Measurements from ENCODE around the gene WSCD1. TPM values are rescaled to one million over a fixed set of nuclear protein-coding genes. Genes with fewer than 3 reads are reported as not detected.

WSCD1 gene
- total and polyA plus RNA-seq, 4 donors: 1.2 to 10.7 (median 5.0) TPM

DNA sequence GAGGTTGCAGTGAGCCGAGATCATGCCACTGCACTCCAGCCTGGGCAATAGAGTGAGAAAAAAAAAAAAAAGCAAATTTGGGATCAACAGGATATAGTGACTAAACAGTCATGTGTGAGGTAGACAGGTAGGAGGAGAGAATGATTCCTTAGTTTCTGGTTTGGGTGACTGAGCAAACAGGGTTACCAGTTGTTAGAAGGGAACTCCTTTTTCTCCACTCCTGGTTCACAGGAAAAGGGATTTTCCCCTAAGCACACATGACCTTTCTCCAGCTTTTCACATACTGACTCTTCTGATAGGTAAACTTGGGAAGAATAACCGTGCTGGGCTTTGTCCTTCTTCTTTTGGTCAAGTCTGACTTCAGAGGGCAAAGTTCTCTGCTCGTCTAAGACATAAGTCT is 17.3 kb upstream of the WSCD1 start:
- Histone ChIP-seq H3K36me3 (ENCODE audit: control insufficient read depth in 1 of 2, insufficient read depth in 2 of 2, low read length in 1 of 2) (no peaks in the 10 kb centered on the region), H3K27me3 (ENCODE audit: control insufficient read depth in 1 of 2, insufficient read depth in 2 of 2, low read length in 1 of 2) (no peaks in the 10 kb centered on the region), H3K27ac (ENCODE audit: low read depth in 1 of 2, low read length in 2 of 2) (no peak overlapping the region), H3K9me3 (ENCODE audit: control insufficient read depth, low read length) (no peaks in the 10 kb centered on the region), H3K4me1 (ENCODE audit: control insufficient read depth in 1 of 2, insufficient read depth in 2 of 2, low read length in 2 of 2) (no peaks in the 10 kb centered on the region), H3K4me3 (ENCODE audit: low read length in 2 of 2) (no peak overlapping the region)
- 65 to 76% methylated on average over 3 of the region's 3 CpGs for WGBS, 2 donors
- ATAC-seq (ENCODE audit: low FRiP score) (no peak), DNase-seq (no peak)
- intact Hi-C loops (cut with DNase I): no loop called here

DNA sequence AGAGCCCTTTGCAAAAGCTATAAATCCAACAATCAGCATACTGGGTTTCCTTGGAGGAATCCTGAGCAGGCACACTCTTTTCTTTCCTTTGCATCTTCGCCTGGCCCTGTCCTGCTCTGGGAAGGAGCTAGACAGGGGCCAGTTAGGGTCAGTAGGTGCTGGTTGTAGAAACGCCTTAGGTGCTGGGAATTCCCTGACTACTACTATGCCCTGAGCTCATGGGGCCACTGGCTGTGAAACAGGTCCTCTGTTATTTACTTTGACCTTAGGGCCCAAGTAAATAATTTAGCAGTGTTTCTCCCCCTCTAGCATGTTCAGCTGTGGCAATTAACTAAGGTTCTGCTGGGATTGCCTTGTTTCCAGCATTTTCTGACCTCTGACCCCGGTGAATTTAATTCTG is 15.8 kb upstream of the WSCD1 start:
- Histone ChIP-seq H3K36me3 (ENCODE audit: control insufficient read depth in 1 of 2, insufficient read depth in 2 of 2, low read length in 1 of 2) (no peaks in the 10 kb centered on the region), H3K9me3 (ENCODE audit: control insufficient read depth, low read length) (no peaks in the 10 kb centered on the region), H3K27me3 (ENCODE audit: control insufficient read depth in 1 of 2, insufficient read depth in 2 of 2, low read length in 1 of 2) (no peaks in the 10 kb centered on the region), H3K4me1 (ENCODE audit: control insufficient read depth in 1 of 2, insufficient read depth in 2 of 2, low read length in 2 of 2) (no peaks in the 10 kb centered on the region), H3K4me3 (ENCODE audit: low read length in 2 of 2) (no peak overlapping the region), H3K27ac (ENCODE audit: low read depth in 1 of 2, low read length in 2 of 2) (no peak overlapping the region)
- intact Hi-C loops (cut with DNase I): no loop called here
- ATAC-seq (ENCODE audit: low FRiP score): no peak
- WGBS, 2 donors: 53 to 64% methylated on average over 3 of the region's 3 CpGs
- no peak for DNase-seq

DNA sequence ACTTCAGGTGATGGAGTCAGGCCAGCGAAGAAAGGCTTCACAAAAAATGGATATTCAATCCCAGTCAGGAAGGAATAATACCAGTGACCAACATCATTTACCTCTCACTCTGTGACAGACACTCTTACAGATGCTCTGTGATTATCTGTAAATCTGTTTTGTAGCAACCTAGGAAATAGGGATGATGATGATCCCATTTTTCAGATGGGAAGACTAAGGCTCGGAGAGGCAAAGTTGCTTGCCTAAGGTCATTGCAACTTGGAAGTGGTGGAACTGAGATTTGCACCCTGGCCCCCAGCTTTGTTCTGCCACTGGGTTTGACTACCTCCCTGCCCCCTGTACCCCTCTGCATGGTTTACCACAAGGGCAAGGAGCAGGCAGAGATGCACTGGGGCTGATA is 14.1 kb upstream of the WSCD1 start:
- H3K4me3 ChIP-seq (ENCODE audit: low read length in 2 of 2): no peak overlapping the region
- 88 to 89% methylated on average over 2 of the region's 2 CpGs for WGBS, 2 donors
- H3K4me1 ChIP-seq (ENCODE audit: control insufficient read depth in 1 of 2, insufficient read depth in 2 of 2, low read length in 2 of 2): no peaks in the 10 kb centered on the region
- no peaks in the 10 kb centered on the region for H3K36me3 ChIP-seq (ENCODE audit: control insufficient read depth in 1 of 2, insufficient read depth in 2 of 2, low read length in 1 of 2)
- intact Hi-C loops (cut with DNase I): no loop called here
- H3K9me3 ChIP-seq (ENCODE audit: control insufficient read depth, low read length): no peaks in the 10 kb centered on the region
- no peak overlapping the region for H3K27ac ChIP-seq (ENCODE audit: low read depth in 1 of 2, low read length in 2 of 2)
- no peak for ATAC-seq (ENCODE audit: low FRiP score)
- DNase-seq: no peak
- H3K27me3 ChIP-seq (ENCODE audit: control insufficient read depth in 1 of 2, insufficient read depth in 2 of 2, low read length in 1 of 2): no peaks in the 10 kb centered on the region

DNA sequence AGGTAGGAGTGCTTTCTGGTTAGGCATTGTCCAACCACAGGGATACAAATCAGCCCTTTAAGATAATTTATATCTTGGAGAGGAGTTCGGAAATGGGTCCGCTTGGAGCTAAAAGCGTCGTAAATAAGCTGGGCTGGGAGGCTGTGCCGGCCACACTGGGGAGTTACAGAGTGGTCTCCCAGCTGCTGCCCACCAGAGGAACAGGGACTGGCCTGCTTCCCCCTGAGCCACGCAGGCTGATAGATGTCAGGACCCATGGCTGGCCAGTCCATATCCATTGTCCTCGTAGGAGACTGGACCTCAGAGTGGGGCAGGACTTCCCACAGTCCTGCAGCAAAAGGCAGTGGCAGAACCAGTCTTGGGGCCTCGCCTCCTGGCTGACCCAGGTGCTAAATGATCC is 12.6 kb upstream of the WSCD1 start:
- 49 to 53% methylated on average over 8 of the region's 8 CpGs for whole genome bisulfite sequencing, 2 donors
- no peak overlapping the region for H3K4me3 ChIP-seq (ENCODE audit: low read length in 2 of 2)
- H3K27me3 ChIP-seq (ENCODE audit: control insufficient read depth in 1 of 2, insufficient read depth in 2 of 2, low read length in 1 of 2): no peaks in the 10 kb centered on the region
- ATAC-seq (ENCODE audit: low FRiP score) (no peak), DNase-seq (no peak)
- H3K36me3 ChIP-seq (ENCODE audit: control insufficient read depth in 1 of 2, insufficient read depth in 2 of 2, low read length in 1 of 2): no peaks in the 10 kb centered on the region
- intact Hi-C loops (cut with DNase I): no loop called here
- H3K4me1 ChIP-seq (ENCODE audit: control insufficient read depth in 1 of 2, insufficient read depth in 2 of 2, low read length in 2 of 2): no peaks in the 10 kb centered on the region
- no peaks in the 10 kb centered on the region for H3K9me3 ChIP-seq (ENCODE audit: control insufficient read depth, low read length)
- H3K27ac ChIP-seq (ENCODE audit: low read depth in 1 of 2, low read length in 2 of 2): no peak overlapping the region

DNA sequence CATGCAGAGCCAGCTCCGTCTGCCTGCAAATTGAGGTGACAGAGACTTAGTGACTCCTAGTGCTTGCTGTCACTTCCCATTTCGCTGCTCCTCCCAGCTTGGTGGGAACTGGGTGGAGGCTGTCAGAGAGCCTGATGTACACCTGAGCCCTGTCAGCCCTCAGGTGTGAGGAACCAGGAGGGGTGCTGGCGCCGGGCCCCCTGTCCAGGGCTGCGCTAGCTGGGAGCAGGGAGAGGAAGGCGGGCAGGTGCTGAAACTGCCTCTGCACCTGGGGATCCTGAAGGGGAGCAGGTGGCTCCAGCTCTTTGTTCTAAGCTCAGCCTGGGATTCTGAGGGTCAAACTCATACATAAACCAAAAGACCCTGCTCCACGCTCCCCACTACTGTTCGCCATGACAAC is 10.8 kb upstream of the WSCD1 start:
- Histone ChIP-seq H3K36me3 (ENCODE audit: control insufficient read depth in 1 of 2, insufficient read depth in 2 of 2, low read length in 1 of 2) (no peaks in the 10 kb centered on the region), H3K27ac (ENCODE audit: low read depth in 1 of 2, low read length in 2 of 2) (no peak overlapping the region), H3K27me3 (ENCODE audit: control insufficient read depth in 1 of 2, insufficient read depth in 2 of 2, low read length in 1 of 2) (no peaks in the 10 kb centered on the region), H3K4me1 (ENCODE audit: control insufficient read depth in 1 of 2, insufficient read depth in 2 of 2, low read length in 2 of 2) (no peaks in the 10 kb centered on the region), H3K4me3 (ENCODE audit: low read length in 2 of 2) (no peak overlapping the region), H3K9me3 (ENCODE audit: control insufficient read depth, low read length) (no peaks in the 10 kb centered on the region)
- intact Hi-C loops (cut with DNase I): no loop called here
- WGBS, 2 donors: 85 to 87% methylated on average over 8 of the region's 8 CpGs
- ATAC-seq (ENCODE audit: low FRiP score) (no peak), DNase-seq (no peak)

DNA sequence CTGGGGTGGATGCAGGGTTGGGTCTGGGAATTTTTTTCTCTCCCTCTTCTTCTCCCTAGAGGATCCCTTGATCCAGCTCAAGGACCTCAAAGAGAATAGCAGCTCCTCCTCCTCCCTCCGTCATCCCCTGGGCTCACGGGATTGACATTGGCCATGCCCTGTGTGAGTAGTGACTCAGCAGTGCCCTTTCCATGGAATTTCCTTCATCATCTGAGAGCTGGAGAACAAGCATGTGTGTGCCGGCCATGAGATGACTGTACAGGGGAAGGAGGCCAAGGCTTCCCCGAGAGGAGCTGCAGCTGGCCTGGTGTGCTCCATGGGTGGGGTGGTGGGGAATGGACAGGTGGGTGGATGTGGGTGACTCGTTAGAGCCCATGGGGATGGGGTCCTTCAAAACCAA is 8.9 kb upstream of the WSCD1 start:
- intact Hi-C loops (cut with DNase I): no loop called here
- DNase-seq (peak in 1 of 2 donors; percentile 66), ATAC-seq (ENCODE audit: low FRiP score) (peak; percentile 58)
- Histone ChIP-seq H3K4me1 (ENCODE audit: control insufficient read depth in 1 of 2, insufficient read depth in 2 of 2, low read length in 2 of 2) (no peaks in the 10 kb centered on the region), H3K4me3 (ENCODE audit: low read length in 2 of 2) (no peak overlapping the region), H3K27ac (ENCODE audit: low read depth in 1 of 2, low read length in 2 of 2) (no peak overlapping the region), H3K36me3 (ENCODE audit: control insufficient read depth in 1 of 2, insufficient read depth in 2 of 2, low read length in 1 of 2) (no peaks in the 10 kb centered on the region), H3K27me3 (ENCODE audit: control insufficient read depth in 1 of 2, insufficient read depth in 2 of 2, low read length in 1 of 2) (no peaks in the 10 kb centered on the region), H3K9me3 (ENCODE audit: control insufficient read depth, low read length) (no peaks in the 10 kb centered on the region)
- 14 to 20% methylated on average over 5 of the region's 5 CpGs for WGBS, 2 donors

DNA sequence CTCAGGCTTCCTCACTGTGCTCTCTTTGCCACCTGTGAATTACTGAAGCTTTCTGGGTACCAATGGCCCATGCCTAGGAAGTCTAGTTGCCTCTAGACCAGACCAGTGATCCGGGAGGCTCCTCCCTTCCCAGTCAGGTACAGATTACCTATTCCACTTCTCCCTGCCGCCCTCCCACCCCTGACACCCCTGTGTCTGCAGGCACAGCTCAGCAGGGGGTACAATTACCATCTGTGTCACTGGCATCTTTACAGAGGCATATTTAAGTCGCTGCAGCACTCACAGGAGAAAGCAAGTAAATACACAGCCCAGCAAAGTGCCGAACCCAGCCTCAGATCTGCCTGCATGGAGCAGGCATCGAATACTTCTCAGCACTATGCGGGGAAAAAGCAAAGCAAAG is 5.3 kb upstream of the WSCD1 start:
- no peak for ATAC-seq (ENCODE audit: low FRiP score)
- intact Hi-C loops (cut with DNase I): no loop called here
- WGBS, 2 donors: 48 to 55% methylated on average over 6 of the region's 6 CpGs

DNA sequence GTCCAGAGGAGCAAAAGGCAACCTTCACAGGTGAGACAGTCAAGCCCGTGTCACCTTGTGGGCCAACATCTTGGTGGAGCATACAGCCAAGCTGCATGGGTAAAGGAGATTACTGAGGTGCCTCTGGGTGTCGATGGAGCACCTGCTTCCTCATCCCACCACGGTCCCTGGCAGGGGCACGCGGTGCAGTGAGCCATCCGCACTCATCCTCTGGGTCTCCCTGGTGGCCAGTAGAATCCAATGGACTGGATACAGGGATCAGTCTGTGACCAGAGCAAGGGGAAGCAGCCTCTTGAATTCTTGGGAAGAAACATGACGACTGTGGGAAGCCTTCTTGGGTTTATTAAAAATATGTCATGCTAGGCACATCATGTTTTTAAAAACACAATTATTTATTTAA is 4.8 kb upstream of the WSCD1 start:
- no peaks in the 10 kb centered on the region for H3K36me3 ChIP-seq (ENCODE audit: control insufficient read depth in 1 of 2, insufficient read depth in 2 of 2, low read length in 1 of 2)
- no peak for DNase-seq
- WGBS, 2 donors: 80 to 81% methylated on average over 7 of the region's 7 CpGs
- no peaks in the 10 kb centered on the region for H3K27me3 ChIP-seq (ENCODE audit: control insufficient read depth in 1 of 2, insufficient read depth in 2 of 2, low read length in 1 of 2)
- H3K4me1 ChIP-seq (ENCODE audit: control insufficient read depth in 1 of 2, insufficient read depth in 2 of 2, low read length in 2 of 2): no peaks in the 10 kb centered on the region
- no peak overlapping the region for H3K27ac ChIP-seq (ENCODE audit: low read depth in 1 of 2, low read length in 2 of 2)
- H3K4me3 ChIP-seq (ENCODE audit: low read length in 2 of 2): no peak overlapping the region
- ATAC-seq (ENCODE audit: low FRiP score): no peak
- intact Hi-C loops (cut with DNase I): no loop called here
- H3K9me3 ChIP-seq (ENCODE audit: control insufficient read depth, low read length): no peaks in the 10 kb centered on the region

More for the DNA sequence above, 5.3 kb upstream of the WSCD1 start:
- H3K27ac ChIP-seq (ENCODE audit: low read depth in 1 of 2, low read length in 2 of 2): no peak overlapping the region
- H3K27me3 ChIP-seq (ENCODE audit: control insufficient read depth in 1 of 2, insufficient read depth in 2 of 2, low read length in 1 of 2): no peaks in the 10 kb centered on the region
- no peak for DNase-seq
- H3K36me3 ChIP-seq (ENCODE audit: control insufficient read depth in 1 of 2, insufficient read depth in 2 of 2, low read length in 1 of 2): no peaks in the 10 kb centered on the region
- H3K4me3 ChIP-seq (ENCODE audit: low read length in 2 of 2): no peak overlapping the region
- no peaks in the 10 kb centered on the region for H3K9me3 ChIP-seq (ENCODE audit: control insufficient read depth, low read length)
- no peaks in the 10 kb centered on the region for H3K4me1 ChIP-seq (ENCODE audit: control insufficient read depth in 1 of 2, insufficient read depth in 2 of 2, low read length in 2 of 2)

DNA sequence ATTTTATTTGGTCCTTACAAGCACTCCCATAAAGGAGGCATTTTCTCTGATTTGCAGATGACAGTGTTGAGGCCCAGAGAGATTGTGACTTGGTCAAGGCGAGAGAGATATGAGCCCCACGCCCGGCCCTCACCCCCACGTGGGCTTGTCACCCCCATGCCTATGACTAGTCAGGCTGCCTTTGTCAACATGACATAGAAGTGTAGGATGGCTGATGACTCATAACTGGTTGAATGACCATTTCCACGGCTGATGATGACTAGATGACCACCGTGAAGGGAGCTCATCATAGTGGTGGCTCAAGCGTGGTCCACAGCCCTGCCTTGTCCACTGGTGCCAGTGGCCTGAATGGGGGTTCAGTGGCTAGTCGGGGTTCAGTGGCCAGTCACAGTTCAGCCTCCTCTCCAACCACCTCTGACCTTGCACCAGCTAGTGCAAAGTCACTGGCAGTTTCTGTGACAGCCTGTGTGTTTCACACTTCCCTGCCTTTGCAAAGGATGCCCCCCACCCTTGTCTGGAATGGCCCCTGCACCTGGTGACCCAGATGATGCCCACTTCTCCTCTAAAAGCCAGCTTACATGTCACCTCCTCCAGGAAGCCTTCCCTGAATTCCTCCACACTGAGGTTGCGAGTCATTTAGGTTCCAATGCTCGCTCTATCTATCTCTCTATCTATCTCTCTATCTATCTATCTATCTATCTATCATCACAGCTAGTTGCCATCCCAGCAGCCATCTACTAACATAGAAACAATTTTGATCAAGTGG is 3.8 kb upstream of the WSCD1 start:
- no peak overlapping the region for H3K27ac ChIP-seq (ENCODE audit: low read depth in 1 of 2, low read length in 2 of 2)
- 78 to 79% methylated on average over 10 of the region's 10 CpGs for WGBS, 2 donors
- H3K4me3 ChIP-seq (ENCODE audit: low read length in 2 of 2): no peak overlapping the region
- no peak for ATAC-seq (ENCODE audit: low FRiP score)
- no peaks in the 10 kb centered on the region for H3K9me3 ChIP-seq (ENCODE audit: control insufficient read depth, low read length)
- no peak for DNase-seq
- H3K27me3 ChIP-seq (ENCODE audit: control insufficient read depth in 1 of 2, insufficient read depth in 2 of 2, low read length in 1 of 2): no peaks in the 10 kb centered on the region
- intact Hi-C loops (cut with DNase I): no loop called here
- no peaks in the 10 kb centered on the region for H3K36me3 ChIP-seq (ENCODE audit: control insufficient read depth in 1 of 2, insufficient read depth in 2 of 2, low read length in 1 of 2)
- no peaks in the 10 kb centered on the region for H3K4me1 ChIP-seq (ENCODE audit: control insufficient read depth in 1 of 2, insufficient read depth in 2 of 2, low read length in 2 of 2)

Measured in aorta (tissue), 5 donors.